Effector memory CD4-positive, alpha-beta T cell (primary cell): ENCODE measurements around the gene TRIM46.

Experiments
- DNase-seq, 3 donors: peaks; one replicate each; pipeline ENCODE4 v3.0.0-alpha.2; 2020
- H3K27ac ChIP-seq: 2 replicates; pipeline ENCODE4 v1.7.0; 2013; ENCODE audit warnings: mild to moderate bottlenecking, low read length, moderate library complexity; ENCODE audit not compliant: insufficient read depth, poor library complexity, severe bottlenecking
- H3K27me3 ChIP-seq: replicated peaks from 2 replicates; pipeline ENCODE4 v1.7.0; 2013; ENCODE audit warnings: mild to moderate bottlenecking, low read length; ENCODE audit not compliant: insufficient read depth, control insufficient read depth, poor library complexity, severe bottlenecking
- H3K36me3 ChIP-seq: 2 replicates; pipeline ENCODE4 v1.7.0; 2013; ENCODE audit warnings: mild to moderate bottlenecking, low read length, moderate library complexity; ENCODE audit not compliant: control insufficient read depth, insufficient read depth
- H3K4me1 ChIP-seq: 2 replicates; pipeline ENCODE4 v1.7.0; 2013; ENCODE audit warnings: low read length, mild to moderate bottlenecking; ENCODE audit not compliant: control insufficient read depth, insufficient read depth, poor library complexity, severe bottlenecking
- H3K4me3 ChIP-seq: 2 replicates; pipeline ENCODE4 v1.7.0; 2013; ENCODE audit warnings: low read length, low read depth, mild to moderate bottlenecking; ENCODE audit not compliant: insufficient read depth, poor library complexity, severe bottlenecking
- H3K9me3 ChIP-seq: 2 replicates; pipeline ENCODE4 v1.7.0; 2013; ENCODE audit warnings: mild to moderate bottlenecking, low read length, moderate library complexity; ENCODE audit not compliant: control insufficient read depth

TRIM46 gene

DNA sequence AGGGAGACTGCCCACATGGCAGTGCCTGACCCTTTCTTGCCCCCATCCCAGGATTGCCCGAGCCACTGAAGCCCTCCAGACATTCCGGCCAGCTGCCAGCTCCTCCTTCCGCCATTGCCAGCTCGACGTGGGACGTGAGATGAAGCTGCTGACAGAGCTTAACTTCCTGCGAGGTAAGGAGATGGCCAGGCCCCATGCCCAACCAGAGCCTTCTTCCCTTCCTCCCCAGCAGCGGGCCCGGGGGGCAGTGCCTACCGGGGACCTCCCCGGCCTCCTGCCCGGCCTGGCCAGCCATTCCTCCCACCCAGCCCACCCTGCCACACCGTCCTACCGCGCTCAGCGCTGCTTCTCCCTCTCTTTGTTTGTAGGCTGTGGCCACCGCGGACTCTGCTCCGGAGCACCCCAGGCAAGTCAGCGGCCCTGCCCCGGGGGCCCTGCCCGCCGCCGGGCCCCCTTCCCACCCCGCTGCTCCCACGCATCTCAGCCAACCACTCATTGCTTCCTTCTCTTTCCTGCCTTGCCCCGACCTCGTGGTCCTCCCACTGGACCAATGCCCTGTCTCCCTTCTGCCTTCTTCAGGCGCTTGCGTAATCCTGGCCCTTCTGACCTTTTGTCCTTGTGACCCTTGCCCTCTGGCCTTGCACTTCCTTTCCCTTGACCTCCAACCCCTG, 4.9 kb downstream of the TRIM46 start:
- Histone ChIP-seq H3K4me3 (no peak overlapping the region), H3K9me3 (no peaks in the 10 kb centered on the region), H3K36me3 (peaks cover 36% of the 10 kb centered on the region), H3K27ac (no peak overlapping the region), H3K4me1 (peaks cover 29% of the 10 kb centered on the region), H3K27me3 (no peaks in the 10 kb centered on the region)
- no peak for DNase-seq

DNA sequence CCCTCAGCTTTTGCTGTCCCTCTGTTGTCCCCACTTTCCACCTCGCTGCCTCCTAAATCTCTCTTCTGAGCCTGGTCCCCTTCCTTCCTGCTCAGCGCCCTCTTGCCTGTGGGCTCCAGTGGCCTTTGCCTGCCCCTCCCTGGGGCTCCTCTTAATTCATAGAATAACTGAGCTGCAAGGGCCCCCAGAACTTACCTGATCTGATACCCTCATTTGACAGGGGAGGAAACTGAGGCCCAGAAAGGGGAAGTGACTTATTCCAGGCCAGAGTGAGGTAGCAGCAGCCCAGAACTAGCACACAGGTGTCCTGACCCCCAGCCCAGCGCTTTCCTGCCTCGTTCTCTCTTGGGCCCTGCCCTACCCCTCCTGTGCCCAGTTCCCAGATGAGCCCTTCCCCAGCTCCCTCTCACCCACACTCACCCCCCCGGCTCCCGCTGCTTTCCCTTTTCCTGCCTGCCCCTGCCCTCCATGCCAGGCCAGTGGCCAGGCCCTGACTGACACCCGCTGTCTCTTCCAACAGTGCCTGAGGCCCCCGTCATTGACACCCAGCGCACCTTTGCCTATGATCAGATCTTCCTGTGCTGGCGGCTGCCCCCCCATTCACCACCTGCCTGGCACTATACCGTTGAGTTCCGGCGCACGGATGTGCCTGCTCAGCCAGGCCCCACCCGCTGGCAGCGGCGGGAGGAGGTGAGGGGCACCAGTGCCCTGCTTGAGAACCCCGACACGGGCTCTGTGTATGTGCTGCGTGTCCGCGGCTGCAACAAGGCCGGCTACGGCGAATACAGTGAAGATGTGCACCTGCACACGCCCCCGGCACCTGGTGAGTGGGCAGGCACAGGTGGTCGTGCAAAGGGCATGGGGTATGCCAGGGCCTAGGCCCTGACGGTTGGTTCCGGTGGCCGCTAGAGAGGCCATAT, 5.7 kb downstream of the TRIM46 start:
- Histone ChIP-seq H3K27ac (no peak overlapping the region), H3K4me3 (no peak overlapping the region), H3K36me3 (peaks cover 36% of the 10 kb centered on the region), H3K9me3 (no peaks in the 10 kb centered on the region), H3K4me1 (peaks cover 22% of the 10 kb centered on the region), H3K27me3 (no peaks in the 10 kb centered on the region)
- no peak for DNase-seq

DNA sequence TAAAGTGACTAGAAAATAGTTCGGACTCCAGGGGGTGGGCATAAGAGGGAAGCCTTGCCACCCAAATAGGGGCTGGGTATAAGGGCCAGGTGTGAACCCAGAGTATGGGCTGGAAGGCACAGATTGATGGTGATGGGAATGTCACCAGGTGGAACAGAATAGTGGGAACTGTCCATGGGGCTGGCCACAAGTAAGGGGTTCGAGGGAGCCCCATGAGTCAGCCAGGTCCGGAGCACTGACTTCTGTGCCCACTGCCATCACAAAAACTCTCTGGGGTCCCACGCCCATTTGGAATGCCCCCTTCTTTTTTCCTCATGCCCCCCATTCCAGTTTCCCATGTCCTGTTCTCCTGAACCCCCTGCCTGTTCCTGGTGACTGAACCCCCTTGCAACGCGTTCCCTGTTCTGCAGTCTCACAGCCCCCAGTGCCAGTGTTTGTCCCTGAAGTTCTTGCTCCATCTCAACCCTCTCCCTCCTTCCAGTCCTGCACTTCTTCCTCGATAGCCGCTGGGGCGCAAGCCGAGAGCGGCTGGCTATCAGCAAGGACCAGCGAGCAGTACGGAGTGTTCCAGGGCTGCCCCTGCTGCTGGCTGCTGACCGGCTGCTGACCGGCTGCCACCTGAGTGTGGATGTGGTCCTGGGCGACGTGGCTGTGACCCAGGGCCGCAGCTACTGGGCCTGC, 7.9 kb downstream of the TRIM46 start:
- Histone ChIP-seq H3K27me3 (no peaks in the 10 kb centered on the region), H3K9me3 (no peaks in the 10 kb centered on the region), H3K27ac (no peak overlapping the region), H3K4me3 (no peak overlapping the region), H3K4me1 (peaks cover 6% of the 10 kb centered on the region), H3K36me3 (peaks cover 36% of the 10 kb centered on the region)
- no peak for DNase-seq

DNA sequence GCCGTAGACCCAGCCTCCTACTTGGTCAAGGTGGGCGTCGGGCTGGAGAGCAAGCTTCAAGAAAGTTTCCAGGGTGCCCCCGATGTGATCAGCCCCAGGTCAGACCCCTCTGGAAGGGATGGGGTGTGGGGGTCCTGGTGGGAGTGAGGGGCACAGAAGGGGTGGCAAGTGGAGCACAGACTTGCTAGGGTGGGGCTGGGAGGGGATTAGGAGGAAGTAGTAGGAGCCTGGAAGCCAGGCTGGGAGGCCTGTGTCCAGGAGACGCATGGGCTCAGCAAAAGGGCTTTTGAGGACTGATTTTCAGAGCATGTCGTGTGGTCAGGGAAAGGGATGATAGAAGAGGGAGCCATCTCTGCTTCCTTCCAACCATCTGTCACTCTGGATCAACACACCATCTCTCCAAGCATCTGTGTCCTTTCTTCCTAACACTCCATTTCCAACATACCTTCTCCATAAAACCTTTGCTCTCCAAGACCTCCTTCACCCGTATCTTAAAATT, 8.5 kb downstream of the TRIM46 start:
- Histone ChIP-seq H3K9me3 (no peaks in the 10 kb centered on the region), H3K4me1 (peaks cover under 1% of the 10 kb centered on the region), H3K4me3 (no peak overlapping the region), H3K36me3 (peaks cover 36% of the 10 kb centered on the region), H3K27ac (no peak overlapping the region), H3K27me3 (no peaks in the 10 kb centered on the region)
- no peak for DNase-seq

DNA sequence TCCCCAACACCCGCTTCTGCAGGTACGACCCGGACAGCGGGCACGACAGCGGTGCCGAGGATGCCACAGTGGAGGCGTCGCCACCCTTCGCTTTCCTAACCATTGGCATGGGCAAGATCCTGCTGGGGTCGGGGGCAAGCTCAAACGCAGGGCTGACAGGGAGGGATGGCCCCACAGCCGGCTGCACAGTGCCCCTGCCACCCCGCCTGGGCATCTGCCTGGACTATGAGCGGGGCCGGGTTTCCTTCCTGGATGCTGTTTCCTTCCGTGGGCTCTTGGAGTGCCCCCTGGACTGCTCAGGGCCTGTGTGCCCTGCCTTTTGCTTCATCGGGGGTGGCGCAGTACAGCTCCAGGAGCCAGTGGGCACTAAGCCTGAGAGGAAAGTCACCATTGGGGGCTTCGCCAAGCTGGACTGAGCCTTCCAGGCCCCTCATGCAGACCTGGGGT, 10.1 kb downstream of the TRIM46 start:
- no peak overlapping the region for H3K4me3 ChIP-seq
- H3K4me1 ChIP-seq, result no peaks in the 10 kb centered on the region

DNA sequence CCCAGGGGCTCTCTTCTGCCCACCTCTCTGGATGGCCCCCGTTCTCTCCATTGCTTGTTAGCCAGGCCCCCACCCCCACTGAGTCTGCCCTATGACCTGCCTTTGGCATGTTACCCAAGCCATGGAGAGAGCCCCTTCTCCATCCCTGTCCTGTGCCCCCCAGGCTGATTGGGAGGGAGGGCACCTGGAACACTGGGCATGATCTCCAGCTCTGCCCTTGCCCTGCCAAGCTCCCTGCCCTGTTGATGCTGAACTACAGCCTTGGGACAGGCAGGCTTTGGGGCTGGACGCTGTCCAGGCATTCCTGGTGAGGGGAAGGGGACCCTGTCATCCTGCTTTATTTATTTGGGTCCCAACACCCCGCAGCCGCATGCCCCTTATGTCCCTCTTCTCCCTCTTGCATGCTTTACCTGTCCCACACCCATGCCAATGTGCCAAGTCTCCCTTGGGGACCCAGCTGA, 10.7 kb downstream of the TRIM46 start:
- no peak for DNase-seq
- Histone ChIP-seq H3K36me3 (peaks cover 21% of the 10 kb centered on the region), H3K27me3 (no peaks in the 10 kb centered on the region), H3K9me3 (no peaks in the 10 kb centered on the region), H3K4me1 (no peaks in the 10 kb centered on the region), H3K27ac (no peak overlapping the region), H3K4me3 (no peak overlapping the region)

More for the DNA sequence above, 10.1 kb downstream of the TRIM46 start:
- no peaks in the 10 kb centered on the region for H3K27me3 ChIP-seq
- H3K27ac ChIP-seq, result no peak overlapping the region
- peaks cover 27% of the 10 kb centered on the region for H3K36me3 ChIP-seq
- H3K9me3 ChIP-seq, result no peaks in the 10 kb centered on the region
- DNase-seq, result no peak

DNA sequence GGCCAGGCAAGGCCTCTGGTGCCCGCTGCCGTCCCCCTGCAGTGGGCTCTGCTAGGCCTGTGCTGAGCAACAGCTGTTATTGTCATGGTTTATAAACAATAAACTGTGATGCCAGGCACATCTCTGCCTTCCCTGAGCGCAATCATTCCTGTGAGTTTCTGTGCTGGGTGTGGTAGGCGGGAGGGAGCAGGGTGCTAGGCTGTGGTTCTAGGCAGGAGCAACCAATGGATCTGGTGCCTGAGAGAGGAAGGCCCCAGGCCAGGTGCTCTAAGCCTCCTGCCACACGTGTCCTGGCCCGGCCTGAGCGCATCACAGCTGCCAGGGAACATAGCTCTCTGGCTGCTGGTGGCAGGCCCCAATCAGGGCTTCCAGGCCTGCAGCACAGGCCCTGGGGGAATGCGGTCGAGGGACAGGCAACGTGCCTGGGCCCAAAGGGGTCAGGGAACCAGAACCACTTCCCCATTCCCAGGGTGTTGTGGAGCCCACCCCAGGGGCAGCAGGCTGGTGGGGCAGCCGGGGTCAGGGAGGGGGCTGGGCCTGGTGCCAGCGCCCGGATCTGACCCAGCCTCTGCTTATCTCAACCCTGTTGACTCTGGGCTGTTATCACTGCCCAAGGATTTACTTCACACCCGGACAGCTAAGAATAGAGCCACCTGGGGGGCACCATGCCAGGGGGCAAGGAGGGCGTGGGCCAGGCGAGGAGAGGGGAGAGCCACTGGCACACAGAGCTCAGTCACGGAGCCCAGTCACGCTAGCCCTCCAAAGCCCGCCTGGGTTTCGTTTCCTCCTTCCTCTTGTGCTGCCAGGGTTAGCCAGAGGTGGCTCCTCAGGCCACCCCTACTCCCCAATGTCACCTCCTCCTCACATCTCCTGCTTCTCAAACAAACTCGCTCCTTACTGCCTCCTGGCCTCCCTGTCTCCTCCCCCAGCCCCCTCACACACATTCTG, 11.5 kb downstream of the TRIM46 start:
- no peaks in the 10 kb centered on the region for H3K9me3 ChIP-seq
- no peak overlapping the region for H3K27ac ChIP-seq
- H3K4me1 ChIP-seq, result no peaks in the 10 kb centered on the region
- H3K27me3 ChIP-seq, result no peaks in the 10 kb centered on the region
- DNase-seq, result no peak
- H3K36me3 ChIP-seq, result peaks cover 14% of the 10 kb centered on the region
- no peak overlapping the region for H3K4me3 ChIP-seq

DNA sequence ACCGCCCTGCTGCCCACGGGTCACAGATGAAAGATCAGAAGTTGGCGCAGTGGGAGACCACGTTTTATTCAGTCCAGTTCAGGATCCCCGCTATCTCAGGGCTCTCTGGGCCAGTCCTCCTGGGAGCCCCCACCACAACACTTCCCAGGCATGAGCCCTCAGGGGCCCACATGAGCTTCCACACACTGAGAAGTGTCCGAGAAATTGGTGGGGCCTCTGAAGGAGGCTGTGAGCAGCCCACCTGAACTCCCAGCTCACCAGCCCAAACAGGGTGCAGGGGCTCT, 12.1 kb downstream of the TRIM46 start:
- no peak overlapping the region for H3K4me3 ChIP-seq
- no peak for DNase-seq
- H3K36me3 ChIP-seq, result peaks cover 14% of the 10 kb centered on the region
- H3K9me3 ChIP-seq, result no peaks in the 10 kb centered on the region
- no peaks in the 10 kb centered on the region for H3K4me1 ChIP-seq
- H3K27me3 ChIP-seq, result no peaks in the 10 kb centered on the region
- no peak overlapping the region for H3K27ac ChIP-seq

DNA sequence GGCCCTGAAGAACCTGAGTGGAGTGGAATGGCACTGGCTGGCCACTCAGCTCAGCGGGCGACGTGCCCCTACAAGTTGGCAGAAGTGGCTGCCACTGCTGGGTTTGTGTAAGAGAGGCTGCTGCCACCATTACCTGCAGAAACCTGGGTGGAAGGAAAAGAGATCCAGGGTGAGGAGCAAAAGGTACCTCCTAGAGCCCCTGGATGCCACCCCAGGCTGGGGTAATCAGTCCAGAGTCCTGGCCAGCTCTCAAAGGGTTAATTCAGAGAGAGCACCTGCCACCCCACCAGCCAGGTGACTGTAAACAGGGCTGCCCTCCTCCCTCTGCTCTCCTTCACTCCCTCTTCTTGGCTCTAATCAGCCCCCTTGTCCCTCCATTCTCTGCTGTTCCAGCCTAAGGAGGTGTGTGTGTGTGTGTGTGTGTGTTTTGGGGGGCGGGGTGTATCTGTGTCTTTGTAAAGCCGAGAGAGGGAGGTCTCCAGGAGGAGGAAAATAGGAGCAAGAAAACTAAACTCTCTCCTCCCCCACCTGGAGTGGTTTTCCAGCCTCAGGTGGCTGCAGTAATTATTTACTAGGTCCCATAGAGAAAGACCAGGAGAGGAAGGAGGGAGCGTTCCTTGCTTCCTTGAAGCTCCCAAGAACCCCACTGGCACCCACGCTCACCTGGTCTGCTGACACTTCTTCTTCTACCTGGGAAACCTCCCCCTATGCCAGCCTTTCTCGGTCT, 12.6 kb downstream of the TRIM46 start:
- DNase-seq, result no peak
- Histone ChIP-seq H3K9me3 (no peaks in the 10 kb centered on the region), H3K27ac (no peak overlapping the region), H3K36me3 (peaks cover 11% of the 10 kb centered on the region), H3K4me1 (no peaks in the 10 kb centered on the region), H3K4me3 (no peak overlapping the region), H3K27me3 (no peaks in the 10 kb centered on the region)
